ENCODE results near the gene ST8SIA6. TPM values are rescaled to one million over a fixed set of nuclear protein-coding genes. Genes with fewer than 3 reads are reported as not detected.

Gene ST8SIA6
- total and polyA plus RNA-seq, 2 of the 8 experiments (the other 6 are each of a cell fraction or from before 2014, with no cell fraction given): 0.70 to 1.1 TPM

DNA sequence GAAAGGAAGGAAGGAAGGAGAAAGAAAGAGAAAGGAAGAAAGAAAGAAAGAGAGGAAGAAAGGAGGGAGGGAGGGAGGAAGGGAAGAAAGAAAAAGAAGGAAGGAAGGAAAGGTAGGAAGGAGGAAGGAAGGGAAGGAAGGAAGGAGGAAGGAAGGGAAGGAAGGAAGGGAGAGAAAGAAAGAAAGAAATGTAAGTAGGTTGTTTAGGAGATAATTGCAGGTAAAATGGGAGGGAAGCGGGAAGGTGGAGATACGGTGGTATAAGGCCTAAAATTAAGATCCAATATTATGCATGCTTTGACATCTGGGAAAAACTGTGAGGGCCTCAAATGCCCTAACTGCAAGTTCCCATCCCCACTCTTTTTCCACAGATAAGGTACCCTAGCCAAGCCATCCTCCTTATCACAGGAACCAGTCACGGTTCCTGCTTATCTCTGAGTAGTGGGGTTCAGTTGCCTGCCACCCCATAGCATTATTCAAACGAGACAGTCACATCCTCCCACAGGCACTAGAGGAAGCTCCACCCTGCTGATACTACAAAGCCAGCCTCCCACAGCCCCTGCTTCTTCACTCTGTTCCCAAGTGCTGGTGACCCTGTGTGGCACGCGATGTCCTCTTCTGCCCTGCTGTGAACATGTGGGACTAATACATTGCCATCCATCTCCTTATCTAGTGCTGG is 28.7 kb downstream of the ST8SIA6 start:
- H3K4me3 ChIP-seq (ENCODE audit: extremely low read depth in 1 of 4, insufficient read depth in 2 of 4, low read depth in 3 of 4, low read length in 4 of 4): no peak overlapping the region
- H3K4me1 ChIP-seq (replicated peaks in 1 of 4; ENCODE audit: control insufficient read depth in 3 of 4, insufficient read depth in 4 of 4, low read length in 3 of 4): no peaks in the 10 kb centered on the region
- H4K5ac ChIP-seq (ENCODE audit: insufficient read length, low read depth, low read length): no peak overlapping the region
- no peak overlapping the region for H3K18ac ChIP-seq (ENCODE audit: extremely low read depth, low read length)
- no peak for FAIRE-seq
- TF ChIP-seq EZH2 (IDR thresholded peaks at IDR 0.05; ENCODE audit: low read depth, low read length, severe bottlenecking) (no peak), KDM1A (IDR thresholded peaks at IDR 0.05; ENCODE audit: borderline replicate concordance, low read length) (no peak), SP4 (IDR thresholded peaks at IDR 0.05; ENCODE audit: low read length) (no peak), RAD21 (IDR thresholded peaks at IDR 0.05 in 1 of 2, conservative IDR thresholded peaks at IDR 0.05 in 1 of 2; ENCODE audit: low read depth in 2 of 2, low read length in 2 of 2) (no peak), SP2 (IDR thresholded peaks at IDR 0.05; ENCODE audit: low read length) (no peak), POLR2AphosphoS5 (IDR thresholded peaks at IDR 0.05; ENCODE audit: low read depth, low read length) (no peak), RXRA (IDR thresholded peaks at IDR 0.05; ENCODE audit: insufficient read depth, low read depth, low read length) (no peak), EP300 (IDR thresholded peaks at IDR 0.05; ENCODE audit: borderline replicate concordance in 1 of 2, low read depth in 2 of 2, low read length in 2 of 2) (no peak), BCL11A (IDR thresholded peaks at IDR 0.05; ENCODE audit: low read depth in 2 of 2, low read length in 2 of 2) (no peak), ZNF274 (IDR thresholded peaks at IDR 0.05; ENCODE audit: borderline replicate concordance, extremely low read depth, low read length) (no peak)
- H3K9me3 ChIP-seq (ENCODE audit: insufficient read depth in 2 of 2, low read depth in 1 of 2, low read length in 1 of 2): no peaks in the 10 kb centered on the region
- H2BK20ac ChIP-seq (ENCODE audit: low read length): 0 out of 2 replicates have a peak overlapping the region, but pooled peaks have one; percentile 43
- no peak overlapping the region for H3K14ac ChIP-seq (ENCODE audit: insufficient read length)
- H3K23ac ChIP-seq (ENCODE audit: insufficient read length): no peak overlapping the region
- POLR2A ChIA-PET (ENCODE audit: partially characterized antibody): no interaction called here
- H2BK5ac ChIP-seq (ENCODE audit: low read depth, low read length): no peak overlapping the region
- no peak overlapping the region for H4K91ac ChIP-seq (replicated peaks; ENCODE audit: insufficient read length, low read length)
- H3K79me2 ChIP-seq (ENCODE audit: control insufficient read depth in 1 of 2, insufficient read depth in 2 of 2, low read length in 2 of 2): no peaks in the 10 kb centered on the region
- H4K20me1 ChIP-seq (replicated peaks in 1 of 2; ENCODE audit: control insufficient read depth in 1 of 2, insufficient read depth in 2 of 2, low read length in 2 of 2): no peaks in the 10 kb centered on the region
- no peak overlapping the region for H2AFZ ChIP-seq (ENCODE audit: low read length)
- no peaks in the 10 kb centered on the region for H3K79me1 ChIP-seq (ENCODE audit: low read depth, low read length)
- H2BK120ac ChIP-seq (replicated peaks; ENCODE audit: low read depth, low read length): no peak overlapping the region
- H3K27ac ChIP-seq (ENCODE audit: low read depth, low read length): no peak overlapping the region
- H2AK5ac ChIP-seq (ENCODE audit: low read depth, low read length): no peak overlapping the region
- peak in 1 of 2 experiments; percentile 31 for DNase-seq (ENCODE audit: low read depth in 1 of 2, low spot score in 2 of 2)
- H3K23me2 ChIP-seq (ENCODE audit: low read depth, low read length): no peaks in the 10 kb centered on the region
- H3K36me3 ChIP-seq (ENCODE audit: control insufficient read depth in 2 of 4, insufficient read depth in 4 of 4, low read length in 3 of 4): no peaks in the 10 kb centered on the region
- H3K4me2 ChIP-seq (ENCODE audit: insufficient read depth in 1 of 2, low read depth in 2 of 2, low read length in 2 of 2): no peak overlapping the region
- no peak overlapping the region for H3K9ac ChIP-seq (replicated peaks in 1 of 4; ENCODE audit: extremely low read depth in 1 of 4, low read depth in 3 of 4, low read length in 3 of 4)
- H2BK12ac ChIP-seq (ENCODE audit: low read depth, low read length): peak overlapping the region; percentile 27; the same call in 1 of the 2 replicates
- no peak overlapping the region; the same call in 1 of the 2 replicates for H2BK15ac ChIP-seq (ENCODE audit: low read length)
- no peak overlapping the region for H3K4ac ChIP-seq (replicated peaks; ENCODE audit: insufficient read length, low read depth, low read length)
- 90 to 100% methylated on average over 2 to 6 of the region's 6 CpGs for WGBS, 2 experiments (ENCODE audit: extremely low coverage in 1 of 2, insufficient coverage in 1 of 2, insufficient read length in 1 of 2, insufficient replicate concordance in 2 of 2, low coverage in 1 of 2, low lambda C conversion rate in 2 of 2, missing lambda C conversion rate in 1 of 2)
- no peaks in the 10 kb centered on the region for H3K27me3 ChIP-seq (replicated peaks in 1 of 4; ENCODE audit: control insufficient read depth in 3 of 4, extremely low read depth in 1 of 4, insufficient read depth in 3 of 4, low read length in 3 of 4)
- CTCF ChIA-PET (ENCODE audit: partially characterized antibody): no interaction called here
- no peak overlapping the region for H3K56ac ChIP-seq (replicated peaks; ENCODE audit: insufficient read length, low read depth, low read length)
- H4K8ac ChIP-seq (ENCODE audit: extremely low read depth, insufficient read depth, low read length): no peak overlapping the region

All from H1 (cell line).